ENCODE results near the gene SCGB2B2.

- TF ChIP-seq CTCF (IDR thresholded peaks at IDR 0.05) (no peak), POLR2A (IDR thresholded peaks at IDR 0.05) (no peak), EP300 (IDR thresholded peaks at IDR 0.05) (no peak)
Observed at GRCh38 chr19:34678085-34678412, 1.1 kb upstream of the SCGB2B2 start.

Measured in ovary (tissue), 3 donors.